Neural crest cell (in vitro differentiated cells): ENCODE measurements around the gene KRTAP10-1. TPM values are rescaled to one million over a fixed set of nuclear protein-coding genes. Genes with fewer than 3 reads are reported as not detected.

ENCODE experiments used
- DNase-seq: peaks from one replicate; pipeline ENCODE4 v3.0.0; 2021; ENCODE audit warnings: low read depth, mixed read lengths, low spot score
- H3K27ac Mint-ChIP-seq: one replicate; pipeline ENCODE4 v1.8.0; 2021; ENCODE audit warnings: mild to moderate bottlenecking, mixed read lengths; ENCODE audit not compliant: unreplicated experiment
- H3K27me3 Mint-ChIP-seq: 2 replicates; pipeline ENCODE4 v1.8.0; 2021; ENCODE audit warnings: low read depth, mild to moderate bottlenecking, mixed read lengths
- H3K36me3 Mint-ChIP-seq: 2 replicates; pipeline ENCODE4 v1.8.0; 2021; ENCODE audit warnings: low read depth, mild to moderate bottlenecking, mixed read lengths
- H3K4me1 Mint-ChIP-seq: 2 replicates; pipeline ENCODE4 v1.8.0; 2021; ENCODE audit warnings: mixed read lengths
- H3K4me3 Mint-ChIP-seq: one replicate; pipeline ENCODE4 v1.8.0; 2021; ENCODE audit warnings: mild to moderate bottlenecking, mixed read lengths
- H3K9me3 Mint-ChIP-seq: 2 replicates; pipeline ENCODE4 v1.8.0; 2021; ENCODE audit warnings: mixed read lengths
- CTCF ChIP-seq: fragments of 200-600 bp; sonication (generic); conservative IDR thresholded peaks from 2 replicates; pipeline ENCODE4 v1.5.0; 2021; ENCODE audit warnings: antibody characterized with exemption, mild to moderate bottlenecking
- total RNA-seq: library from RNA; stranded (reverse); gene quantifications from 2 replicates; pipeline ENCODE4 v1.2.1, GENCODE V29; 2021

The KRTAP10-1 gene
- total RNA-seq, 1 donor from 2014 or later: not detected

GRCh38 chr21:44525391-44526095, 14.5 kb downstream of the KRTAP10-1 start:
- no peak overlapping the region for H3K4me3 Mint-ChIP-seq
- no peaks in the 10 kb centered on the region for H3K27me3 Mint-ChIP-seq
- no peak for TF ChIP-seq CTCF
- H3K36me3 Mint-ChIP-seq: no peaks in the 10 kb centered on the region
- H3K9me3 Mint-ChIP-seq: peaks cover 4% of the 10 kb centered on the region
- DNase-seq: no peak
- no peaks in the 10 kb centered on the region for H3K4me1 Mint-ChIP-seq
- no peak overlapping the region for H3K27ac Mint-ChIP-seq

DNA sequence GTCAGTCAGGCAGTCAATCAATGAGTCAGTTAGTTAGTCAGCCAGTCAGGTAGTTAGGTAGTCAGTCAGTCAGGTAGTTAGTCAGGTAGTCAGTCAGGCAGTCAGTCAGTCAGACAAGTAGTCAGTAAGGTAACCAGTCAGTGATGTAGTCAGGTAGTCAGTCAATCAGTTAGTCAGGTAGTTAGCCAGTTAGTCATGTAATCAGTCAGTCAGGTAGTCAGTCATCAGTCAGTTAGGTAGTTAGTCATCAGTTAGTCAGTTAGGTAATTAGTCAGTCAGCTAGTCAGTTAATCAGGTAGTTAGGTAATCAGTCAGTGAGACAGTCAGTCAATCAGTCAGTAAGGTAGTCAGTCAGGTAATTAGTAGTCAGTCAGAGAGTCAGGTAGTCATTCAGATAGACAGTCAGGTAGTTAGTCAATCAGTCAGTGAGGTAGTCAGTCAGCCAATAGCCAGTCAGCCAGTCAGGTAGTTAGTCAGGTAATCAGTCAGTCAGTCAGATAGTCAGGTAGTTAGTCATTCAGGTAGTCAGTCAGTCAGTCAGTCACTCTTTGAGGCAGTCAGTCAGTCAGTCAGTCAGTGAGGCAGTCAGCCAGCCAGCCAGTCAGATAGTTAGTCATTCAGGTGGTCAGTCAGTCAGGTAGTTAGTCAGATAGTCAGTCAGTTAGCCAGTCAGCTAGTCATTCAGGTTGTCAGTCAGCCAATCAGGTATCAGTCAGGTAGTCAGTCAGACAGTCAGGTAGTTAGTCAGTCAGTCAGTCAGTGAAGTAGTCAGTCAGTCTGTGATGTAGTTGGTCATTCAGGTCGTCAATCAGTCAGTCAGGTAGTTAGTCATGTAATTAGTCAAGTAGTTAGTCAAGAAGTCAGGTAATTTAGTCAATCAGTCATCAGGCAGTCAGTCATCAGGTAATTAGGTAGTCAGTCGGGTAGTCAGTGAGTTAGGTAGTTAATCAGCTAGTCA, 15.3 kb downstream of the KRTAP10-1 start:
- TF ChIP-seq CTCF: no peak
- no peaks in the 10 kb centered on the region for H3K36me3 Mint-ChIP-seq
- H3K27ac Mint-ChIP-seq: no peak overlapping the region
- no peaks in the 10 kb centered on the region for H3K27me3 Mint-ChIP-seq
- H3K4me3 Mint-ChIP-seq: no peak overlapping the region
- H3K9me3 Mint-ChIP-seq: no peaks in the 10 kb centered on the region
- H3K4me1 Mint-ChIP-seq: no peaks in the 10 kb centered on the region
- no peak for DNase-seq

DNA sequence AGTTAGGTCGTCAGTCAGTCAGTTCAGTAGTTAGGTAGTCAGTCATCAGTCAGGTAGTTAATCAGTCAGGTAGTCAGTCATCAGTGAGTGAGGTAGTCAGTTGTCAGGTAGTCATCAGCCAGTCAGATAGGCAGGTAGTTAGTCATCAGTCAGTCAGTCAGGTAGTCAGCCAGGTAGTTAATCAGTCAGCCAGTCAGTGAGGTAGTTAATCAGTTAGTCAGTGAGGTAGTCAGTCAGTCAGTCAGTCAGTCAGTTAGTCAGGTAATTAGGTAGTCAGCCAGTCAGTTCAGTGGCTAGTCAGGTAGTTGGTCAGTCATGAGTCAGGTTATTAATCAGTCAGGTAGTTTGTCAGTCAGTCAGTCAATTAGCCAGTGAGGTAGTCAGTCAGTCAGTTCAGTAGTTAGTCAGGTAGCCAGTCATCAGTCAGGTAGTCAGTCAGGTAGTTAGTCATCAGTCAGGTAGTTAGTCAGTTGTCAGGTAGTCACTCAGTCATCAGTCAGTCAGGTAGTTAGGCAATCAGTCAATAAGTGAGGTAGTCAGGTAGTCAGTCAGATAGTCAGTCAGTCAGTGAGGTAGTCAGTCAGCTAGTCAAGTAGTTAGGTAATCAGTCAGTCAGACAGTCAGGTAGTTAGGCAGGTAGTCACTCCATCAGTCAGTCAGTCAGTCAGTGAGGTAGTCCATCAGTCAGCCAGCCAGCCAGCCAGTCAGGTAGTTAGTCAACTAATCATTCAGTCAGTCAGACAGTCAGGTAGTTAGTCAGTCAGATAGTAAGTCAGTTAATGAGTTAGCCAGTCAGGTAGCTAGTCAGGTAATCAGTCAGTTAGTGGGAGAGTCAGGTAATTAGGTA, 16.2 kb downstream of the KRTAP10-1 start:
- no peak for DNase-seq
- Mint-ChIP-seq H3K4me3 (no peak overlapping the region), H3K36me3 (no peaks in the 10 kb centered on the region), H3K4me1 (no peaks in the 10 kb centered on the region), H3K27ac (no peak overlapping the region), H3K9me3 (no peaks in the 10 kb centered on the region), H3K27me3 (no peaks in the 10 kb centered on the region)
- TF ChIP-seq CTCF: no peak

DNA sequence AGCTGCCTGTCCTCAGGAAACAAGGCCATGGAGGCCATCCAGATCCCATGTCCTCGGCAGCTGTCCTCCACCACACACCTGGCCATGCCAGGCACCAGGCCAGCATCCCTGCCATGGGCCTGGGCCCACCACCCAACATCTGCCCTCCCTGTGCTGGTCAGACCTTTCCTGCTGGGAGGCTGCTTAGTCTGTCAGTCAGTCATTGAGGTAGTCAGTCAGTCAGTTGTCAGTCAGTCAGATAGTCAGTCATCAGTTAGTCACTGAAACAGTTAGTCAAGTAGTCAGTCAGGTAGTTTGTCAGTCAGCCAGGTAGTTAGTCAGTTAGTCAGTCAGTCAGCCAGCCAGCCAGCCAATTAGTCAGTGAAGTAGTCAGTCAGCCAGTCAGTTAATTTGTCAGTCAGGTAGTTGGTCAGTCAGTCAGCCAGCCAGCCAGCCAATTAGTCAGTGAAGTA, 17.2 kb downstream of the KRTAP10-1 start:
- no peaks in the 10 kb centered on the region for H3K36me3 Mint-ChIP-seq
- no peaks in the 10 kb centered on the region for H3K9me3 Mint-ChIP-seq
- TF ChIP-seq CTCF: no peak
- H3K4me3 Mint-ChIP-seq: no peak overlapping the region
- H3K4me1 Mint-ChIP-seq: no peaks in the 10 kb centered on the region
- H3K27me3 Mint-ChIP-seq: no peaks in the 10 kb centered on the region
- no peak overlapping the region for H3K27ac Mint-ChIP-seq
- DNase-seq: no peak
